Activated effector memory CD4-positive, alpha-beta T cell treated with anti-CD3 and anti-CD28 coated beads, Interleukin-2, amount 50 U/mL, for 16 hours (primary cell): ENCODE results near the gene CNTNAP2.
"Not testable (repeated sequence)": the region's sequence is repeated elsewhere in the genome, so short reads cannot be mapped to it uniquely, and the experiment has no call there.

Source experiments
- DNase-seq: peaks from one replicate; pipeline ENCODE4 v3.0.0-alpha.2; 2020

Gene CNTNAP2

GRCh38 chr7:148442141-148442655, 2325.6 kb downstream of the CNTNAP2 start:
- DNase-seq, result no peak

GRCh38 chr7:148442933-148443332, 2326.3 kb downstream of the CNTNAP2 start:
- DNase-seq, result no peak

- DNase-seq, result no peak
Observed at GRCh38 chr7:148445260-148446044, 2328.9 kb downstream of the CNTNAP2 start.

- DNase-seq, result no peak
Observed at GRCh38 chr7:148447221-148447849, 2330.7 kb downstream of the CNTNAP2 start.

GRCh38 chr7:148451526-148451925, 2334.9 kb downstream of the CNTNAP2 start:
- DNase-seq, result not testable (repeated sequence)

- no peak for DNase-seq
Observed at GRCh38 chr7:148456351-148456750, 2339.8 kb downstream of the CNTNAP2 start.

- no peak for DNase-seq
Observed at GRCh38 chr7:148457310-148457921, 2340.8 kb downstream of the CNTNAP2 start.

- DNase-seq, result no peak
Observed at GRCh38 chr7:148458263-148458662, 2341.7 kb downstream of the CNTNAP2 start.

GRCh38 chr7:148461392-148462179, 2345.0 kb downstream of the CNTNAP2 start:
- DNase-seq, result no peak

GRCh38 chr7:148462774-148463173, 2346.2 kb downstream of the CNTNAP2 start:
- not testable (repeated sequence) for DNase-seq

- no peak for DNase-seq
Observed at GRCh38 chr7:148463210-148463609, 2346.6 kb downstream of the CNTNAP2 start.

- no peak for DNase-seq
Observed at GRCh38 chr7:148464947-148465346, 2348.3 kb downstream of the CNTNAP2 start.

- DNase-seq, result not testable (repeated sequence)
Observed at GRCh38 chr7:148465441-148465840, 2348.8 kb downstream of the CNTNAP2 start.

GRCh38 chr7:148466120-148466519, 2349.5 kb downstream of the CNTNAP2 start:
- no peak for DNase-seq

- no peak for DNase-seq
Observed at GRCh38 chr7:148468700-148469098, 2352.1 kb downstream of the CNTNAP2 start.
